GM21723 (cell line): ENCODE results near the gene FBXW4.
A peak's percentile ranks its signal among the peaks of the same experiment; 100 is the strongest.

Source experiments
- ATAC-seq: cut with Tn5 transposase; IDR thresholded peaks from one replicate; pipeline ENCODE4 v1.9.1; 2021; ENCODE audit warnings: mild to moderate bottlenecking, moderate library complexity; ENCODE audit not compliant: unreplicated experiment

The FBXW4 gene

GRCh38 chr10:101587725-101588653 is 107.0 kb downstream of the FBXW4 start, which contains the start of the genes DPCD and POLL:
DPCD (plus strand) TSS chr10:101588321; CDS start chr10:101588337, 16 bp downstream.
POLL (minus strand) TSS chr10:101588257; CDS start chr10:101587360, 897 bp downstream.
- ATAC-seq: peak; percentile 98

- no peak for ATAC-seq
Observed at GRCh38 chr10:101585841-101586240, 109.1 kb downstream of the FBXW4 start.

- no peak for ATAC-seq
Observed at GRCh38 chr10:101580486-101581399, 114.2 kb downstream of the FBXW4 start.

GRCh38 chr10:101579516-101579870 is 115.5 kb downstream of the FBXW4 start:
- ATAC-seq: no peak

GRCh38 chr10:101578803-101579515 is 116.0 kb downstream of the FBXW4 start:
- no peak for ATAC-seq

- no peak for ATAC-seq
Observed at GRCh38 chr10:101578192-101578591, 116.8 kb downstream of the FBXW4 start.

- ATAC-seq: no peak
Observed at GRCh38 chr10:101577121-101577871, 117.7 kb downstream of the FBXW4 start.

- ATAC-seq: no peak
Observed at GRCh38 chr10:101576211-101576863, 118.6 kb downstream of the FBXW4 start.

GRCh38 chr10:101575580-101576210 is 119.3 kb downstream of the FBXW4 start:
- ATAC-seq: no peak

GRCh38 chr10:101575091-101575490 is 119.9 kb downstream of the FBXW4 start:
- ATAC-seq: no peak

GRCh38 chr10:101573885-101574753 is 120.9 kb downstream of the FBXW4 start:
- no peak for ATAC-seq

GRCh38 chr10:101572785-101573184 is 122.2 kb downstream of the FBXW4 start:
- no peak for ATAC-seq

- no peak for ATAC-seq
Observed at GRCh38 chr10:101572126-101572525, 122.8 kb downstream of the FBXW4 start.

GRCh38 chr10:101571271-101571925 is 123.6 kb downstream of the FBXW4 start:
- no peak for ATAC-seq

- ATAC-seq: peak; percentile 12
Observed at GRCh38 chr10:101570428-101571270, 124.3 kb downstream of the FBXW4 start.

GRCh38 chr10:101569622-101570427 is 125.1 kb downstream of the FBXW4 start:
- peak; percentile 68 for ATAC-seq
